ENCODE data around the gene RNF14.
"Not testable (repeated sequence)": the region's sequence is repeated elsewhere in the genome, so short reads cannot be mapped to it uniquely, and the experiment has no call there.

RNF14 gene, protein sequence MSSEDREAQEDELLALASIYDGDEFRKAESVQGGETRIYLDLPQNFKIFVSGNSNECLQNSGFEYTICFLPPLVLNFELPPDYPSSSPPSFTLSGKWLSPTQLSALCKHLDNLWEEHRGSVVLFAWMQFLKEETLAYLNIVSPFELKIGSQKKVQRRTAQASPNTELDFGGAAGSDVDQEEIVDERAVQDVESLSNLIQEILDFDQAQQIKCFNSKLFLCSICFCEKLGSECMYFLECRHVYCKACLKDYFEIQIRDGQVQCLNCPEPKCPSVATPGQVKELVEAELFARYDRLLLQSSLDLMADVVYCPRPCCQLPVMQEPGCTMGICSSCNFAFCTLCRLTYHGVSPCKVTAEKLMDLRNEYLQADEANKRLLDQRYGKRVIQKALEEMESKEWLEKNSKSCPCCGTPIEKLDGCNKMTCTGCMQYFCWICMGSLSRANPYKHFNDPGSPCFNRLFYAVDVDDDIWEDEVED

DNA sequence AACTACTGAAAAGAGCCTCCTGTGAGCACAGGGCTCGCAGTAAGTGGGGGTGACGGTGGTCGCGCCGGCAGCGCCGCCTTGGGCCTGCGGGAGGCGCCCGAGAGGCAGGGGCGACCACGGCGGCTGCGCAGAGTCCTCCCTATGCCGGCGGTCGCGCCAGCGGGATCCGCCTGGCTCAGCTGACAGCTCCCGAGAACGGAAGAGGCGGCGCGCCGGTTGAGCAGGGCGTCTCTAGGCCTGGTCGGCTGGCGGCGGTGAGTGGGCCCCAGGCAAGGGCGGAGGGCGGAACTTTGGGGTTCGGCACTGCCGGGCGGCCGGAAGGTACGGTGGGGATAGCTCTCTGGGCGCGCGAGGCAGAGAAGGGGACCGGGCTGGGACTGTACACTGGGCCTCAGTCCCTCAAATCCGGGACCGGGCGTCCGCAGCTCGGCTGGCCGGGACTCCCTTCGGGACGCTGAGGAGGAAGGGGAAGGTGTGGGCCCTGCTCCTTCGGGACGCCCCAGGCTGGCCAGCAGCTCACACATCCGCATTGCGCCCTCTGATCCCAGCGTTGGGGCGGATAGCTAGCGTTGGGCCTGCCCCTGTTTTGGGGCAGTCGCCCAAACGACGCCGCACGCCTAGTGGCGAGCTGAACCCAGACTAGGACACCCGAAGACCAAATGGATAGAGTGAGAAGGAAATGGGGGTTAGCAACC, at the start of gene RNF14:
RNF14 (plus strand) TSS at position 192 of the 695 bp plus-strand sequence. CDS start 4,484 bp downstream, outside the sequence.
- H3K4me3 ChIP-seq (replicated peaks; ENCODE audit: low read depth, low read length) = peak within 1 kb of the TSS; percentile 67
- peak; percentile 92 for DNase-seq (ENCODE audit: low read depth)
- TF ChIP-seq, protein P1, sequence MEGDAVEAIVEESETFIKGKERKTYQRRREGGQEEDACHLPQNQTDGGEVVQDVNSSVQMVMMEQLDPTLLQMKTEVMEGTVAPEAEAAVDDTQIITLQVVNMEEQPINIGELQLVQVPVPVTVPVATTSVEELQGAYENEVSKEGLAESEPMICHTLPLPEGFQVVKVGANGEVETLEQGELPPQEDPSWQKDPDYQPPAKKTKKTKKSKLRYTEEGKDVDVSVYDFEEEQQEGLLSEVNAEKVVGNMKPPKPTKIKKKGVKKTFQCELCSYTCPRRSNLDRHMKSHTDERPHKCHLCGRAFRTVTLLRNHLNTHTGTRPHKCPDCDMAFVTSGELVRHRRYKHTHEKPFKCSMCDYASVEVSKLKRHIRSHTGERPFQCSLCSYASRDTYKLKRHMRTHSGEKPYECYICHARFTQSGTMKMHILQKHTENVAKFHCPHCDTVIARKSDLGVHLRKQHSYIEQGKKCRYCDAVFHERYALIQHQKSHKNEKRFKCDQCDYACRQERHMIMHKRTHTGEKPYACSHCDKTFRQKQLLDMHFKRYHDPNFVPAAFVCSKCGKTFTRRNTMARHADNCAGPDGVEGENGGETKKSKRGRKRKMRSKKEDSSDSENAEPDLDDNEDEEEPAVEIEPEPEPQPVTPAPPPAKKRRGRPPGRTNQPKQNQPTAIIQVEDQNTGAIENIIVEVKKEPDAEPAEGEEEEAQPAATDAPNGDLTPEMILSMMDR (IDR thresholded peaks at IDR 0.05; ENCODE audit: low read length, missing control alignments) = peak; percentile 49

DNA sequence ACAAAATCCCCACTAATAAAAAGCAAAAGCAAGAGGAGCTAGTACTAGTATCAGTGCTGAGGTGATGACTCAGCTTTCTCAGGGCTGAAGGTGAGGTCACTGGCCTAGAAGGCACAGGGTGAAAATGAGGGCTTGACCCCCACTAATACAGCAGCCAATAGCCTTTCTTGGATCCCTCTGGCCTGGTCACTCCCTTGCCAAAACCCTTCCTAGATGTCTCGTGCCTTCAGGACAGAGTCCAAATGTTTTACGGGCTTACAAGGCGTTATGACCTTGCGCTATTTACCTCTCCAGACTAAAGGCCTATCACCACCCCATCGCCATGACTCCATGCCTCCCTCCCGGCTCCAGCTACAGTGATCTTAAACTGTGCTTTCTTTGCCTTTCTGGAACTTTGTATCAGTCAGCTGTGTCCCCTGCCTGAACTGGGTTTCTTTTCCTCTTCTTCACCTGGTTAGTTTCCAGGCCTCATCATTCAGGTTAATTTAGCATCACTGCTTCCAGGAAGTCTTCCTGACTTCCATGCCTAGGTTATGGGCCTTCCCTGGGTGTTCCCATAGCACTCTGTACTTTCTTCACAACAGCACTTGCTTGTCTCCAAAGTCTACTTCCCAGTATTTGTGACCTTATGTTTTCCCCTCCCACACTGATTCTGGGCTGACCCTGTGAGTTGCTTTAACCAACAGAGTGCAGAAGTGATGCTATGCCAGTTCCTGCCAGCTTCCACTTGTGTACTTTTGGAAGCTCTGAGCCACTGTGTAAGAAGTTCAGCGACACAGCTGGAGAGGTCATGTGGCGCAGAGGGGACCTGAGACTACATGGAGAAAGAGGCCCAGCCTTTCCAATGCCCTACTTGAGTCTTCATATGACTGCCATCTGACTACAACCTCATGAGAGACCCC, 49.4 kb upstream of the RNF14 start:
- DNase-seq (ENCODE audit: low read depth) = no peak
- H3K4me3 ChIP-seq (replicated peaks; ENCODE audit: low read depth, low read length) = no peak overlapping the region
- TF ChIP-seq, protein P1 (IDR thresholded peaks at IDR 0.05; ENCODE audit: low read length, missing control alignments) = no peak

DNA sequence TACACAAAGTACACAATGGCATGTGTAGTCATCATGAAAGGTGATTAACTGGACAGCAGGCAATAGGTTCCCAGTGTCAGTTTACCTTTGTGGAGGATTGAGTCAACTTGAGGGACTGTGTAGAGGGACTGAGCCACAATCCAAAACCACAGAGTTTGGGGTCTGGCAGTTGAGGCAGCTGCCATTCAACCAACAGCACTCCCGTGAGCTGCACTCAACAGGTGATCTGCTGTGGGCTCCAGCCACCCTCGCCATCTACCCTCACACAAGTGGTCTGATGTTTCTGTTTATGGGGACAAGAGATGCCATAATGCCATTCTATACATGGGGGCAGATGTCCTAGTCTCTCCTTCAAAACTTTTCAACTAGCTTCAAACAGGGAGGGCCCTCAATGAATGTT, 48.1 kb upstream of the RNF14 start:
- no peak overlapping the region for H3K4me3 ChIP-seq (replicated peaks; ENCODE audit: low read depth, low read length)

GRCh38 chr5:141922827-141923447, 46.0 kb upstream of the RNF14 start:
- not testable (repeated sequence) for DNase-seq (ENCODE audit: low read depth)
- peak overlapping the region; percentile 84 for H3K4me3 ChIP-seq (replicated peaks; ENCODE audit: low read depth, low read length)

More for the DNA sequence above, 48.1 kb upstream of the RNF14 start:
- no peak for DNase-seq (ENCODE audit: low read depth)
- TF ChIP-seq, protein P1 (IDR thresholded peaks at IDR 0.05; ENCODE audit: low read length, missing control alignments) = no peak

- H3K4me3 ChIP-seq (replicated peaks; ENCODE audit: low read depth, low read length) = peak within 1 kb of the TSS; percentile 84
These were observed 45.2 kb upstream of the RNF14 start, which contains the start of gene DELE1 for GRCh38 chr5:141923448-141924313. Gene DELE1, plus strand, starts transcription at chr5:141923871. Its CDS starts 71 bp downstream, at chr5:141923942.

DNA sequence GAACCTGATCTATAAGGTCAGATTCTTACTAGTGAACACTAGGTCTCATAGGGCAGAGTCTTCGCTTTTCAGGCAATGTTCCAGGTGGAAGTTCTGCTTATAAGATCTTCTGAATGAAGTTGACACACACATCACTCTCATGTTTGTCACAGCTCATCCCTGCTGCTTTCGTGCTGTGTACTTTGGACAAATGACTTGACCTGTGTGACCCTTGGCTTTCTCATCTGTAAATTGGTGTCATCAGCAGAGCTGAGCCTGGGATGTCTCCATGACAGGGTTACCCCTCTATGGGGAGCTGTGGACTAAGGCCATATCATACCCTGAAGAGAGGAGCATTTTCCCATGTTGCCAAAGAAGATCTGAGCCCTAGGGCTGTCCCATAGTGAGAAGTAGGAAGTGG, 42.5 kb upstream of the RNF14 start:
- DNase-seq (ENCODE audit: low read depth) = no peak
- TF ChIP-seq, protein P1 (IDR thresholded peaks at IDR 0.05; ENCODE audit: low read length, missing control alignments) = no peak
- H3K4me3 ChIP-seq (replicated peaks; ENCODE audit: low read depth, low read length) = no peak overlapping the region

More at GRCh38 chr5:141923448-141924313, 45.2 kb upstream of the RNF14 start, which contains the start of gene DELE1:
- TF ChIP-seq, protein P1 (IDR thresholded peaks at IDR 0.05; ENCODE audit: low read length, missing control alignments) = no peak
- peak; percentile 93 for DNase-seq (ENCODE audit: low read depth)

Measured in fibroblast of pulmonary artery (primary cell).